Hepatic stellate cell (primary cell): ENCODE results near the gene TPSB2.
"Not testable (repeated sequence)": the region's sequence is repeated elsewhere in the genome, so short reads cannot be mapped to it uniquely, and the experiment has no call there.

Experiments used
- DNase-seq: peaks from one replicate; pipeline ENCODE4 v3.0.0; 2011; ENCODE audit warnings: low spot score

Gene TPSB2

DNA sequence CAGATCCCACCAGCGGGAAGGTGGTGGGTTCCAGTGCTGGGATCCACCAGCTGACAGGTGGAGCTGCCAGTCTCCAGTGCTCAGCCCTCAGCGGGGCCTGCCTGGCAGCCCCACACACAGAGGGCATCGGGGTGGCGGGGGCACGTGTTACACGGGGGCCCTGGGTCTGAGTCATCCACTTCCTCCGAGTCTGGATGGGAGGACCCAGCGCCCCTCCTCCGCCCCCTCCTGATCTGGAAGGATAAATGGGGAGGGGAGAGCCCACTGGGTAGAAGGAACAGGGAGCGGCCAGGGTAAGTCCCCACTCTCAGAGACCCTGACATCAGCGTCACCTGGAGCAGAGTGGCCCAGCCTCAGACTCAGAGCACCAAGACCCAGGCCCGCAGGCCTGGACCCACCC lies 10.5 kb upstream of the TPSB2 start, which contains the start of gene TPSAB1:
Gene TPSAB1, plus strand, starts transcription at position 270 of the 400 bp plus-strand sequence. CDS start 234 bp downstream, outside the sequence.
- not testable (repeated sequence) for DNase-seq

DNA sequence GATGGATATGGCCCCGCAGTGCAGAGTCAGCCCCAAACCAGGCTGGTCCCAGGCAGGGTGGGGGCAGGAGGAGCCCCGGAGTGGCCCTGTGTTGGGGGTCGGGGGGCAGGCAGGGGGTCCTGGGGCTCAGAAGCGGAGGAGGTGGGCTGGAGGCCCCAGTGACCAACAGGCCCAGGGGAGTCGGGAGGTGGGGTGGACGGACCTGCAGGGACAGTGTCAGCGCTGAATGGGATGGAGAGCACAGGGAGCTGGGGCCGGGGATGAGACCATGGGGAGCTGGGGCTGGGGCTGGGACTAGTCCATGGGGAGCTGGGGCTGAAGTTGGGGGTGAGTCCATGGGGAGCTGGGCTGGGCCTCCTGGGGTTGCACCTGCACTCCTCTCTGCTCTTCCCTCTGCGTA lies 9.6 kb upstream of the TPSB2 start:
- DNase-seq, result not testable (repeated sequence)

DNA sequence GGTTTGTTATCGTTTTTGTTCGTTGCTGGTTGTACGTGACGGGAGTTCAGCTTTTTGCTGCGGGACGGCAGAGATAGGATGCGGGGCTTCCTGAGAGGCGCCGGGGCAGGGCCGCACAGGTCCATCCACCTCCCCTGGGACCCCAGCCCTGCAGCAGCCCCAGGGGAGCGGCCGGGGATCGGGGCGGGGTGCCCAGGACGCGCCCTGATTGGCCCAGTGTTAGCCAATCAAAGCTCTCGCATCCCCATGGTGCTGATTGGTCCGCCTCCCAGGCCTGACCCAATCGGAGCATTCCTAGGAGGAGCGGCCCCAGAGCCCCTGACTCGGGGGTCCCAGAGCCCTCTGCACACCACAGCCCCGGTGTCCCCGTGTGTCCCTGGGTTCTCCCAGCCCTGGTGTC lies 8.9 kb upstream of the TPSB2 start:
- not testable (repeated sequence) for DNase-seq

DNA sequence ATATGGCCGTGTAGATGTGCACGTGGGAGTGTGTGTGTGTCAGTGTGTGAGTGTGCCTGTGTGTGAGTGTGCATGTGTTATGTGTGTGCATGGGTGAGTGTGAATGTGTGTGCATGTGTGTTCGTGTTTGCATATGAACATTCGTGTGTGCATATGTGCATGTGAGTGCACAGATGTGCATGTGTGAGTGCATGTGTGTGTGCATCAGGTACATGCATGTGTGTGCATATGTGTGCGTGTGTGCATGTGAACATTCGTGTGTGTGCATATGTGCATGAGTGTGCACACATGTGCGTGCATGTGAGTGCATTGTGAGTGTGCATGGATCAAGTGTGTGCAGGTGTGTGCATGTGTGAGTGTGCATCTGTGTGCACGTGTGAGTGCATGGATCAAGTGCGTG lies 8.0 kb upstream of the TPSB2 start:
- no peak for DNase-seq

DNA sequence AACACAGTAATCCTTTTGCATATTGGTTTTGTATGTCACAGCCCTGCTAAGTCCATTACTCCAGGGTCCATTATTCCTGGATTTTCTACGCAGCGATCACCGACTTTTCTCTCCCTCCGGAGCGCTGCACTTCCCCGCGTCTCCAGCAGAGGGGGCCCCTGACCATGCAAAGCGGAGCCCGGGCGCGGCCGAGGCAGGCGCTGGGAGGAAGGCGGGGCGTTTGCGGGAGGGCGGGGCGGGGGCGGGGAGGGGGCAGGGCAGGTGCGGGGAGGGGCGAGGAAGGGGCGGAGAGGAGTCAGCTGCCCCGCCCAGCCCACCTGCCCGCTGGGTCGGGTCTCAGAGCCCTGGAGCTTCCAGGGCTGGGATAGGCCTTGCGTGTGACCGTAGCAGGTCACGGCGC lies 6.7 kb upstream of the TPSB2 start:
- DNase-seq, result not testable (repeated sequence)

DNA sequence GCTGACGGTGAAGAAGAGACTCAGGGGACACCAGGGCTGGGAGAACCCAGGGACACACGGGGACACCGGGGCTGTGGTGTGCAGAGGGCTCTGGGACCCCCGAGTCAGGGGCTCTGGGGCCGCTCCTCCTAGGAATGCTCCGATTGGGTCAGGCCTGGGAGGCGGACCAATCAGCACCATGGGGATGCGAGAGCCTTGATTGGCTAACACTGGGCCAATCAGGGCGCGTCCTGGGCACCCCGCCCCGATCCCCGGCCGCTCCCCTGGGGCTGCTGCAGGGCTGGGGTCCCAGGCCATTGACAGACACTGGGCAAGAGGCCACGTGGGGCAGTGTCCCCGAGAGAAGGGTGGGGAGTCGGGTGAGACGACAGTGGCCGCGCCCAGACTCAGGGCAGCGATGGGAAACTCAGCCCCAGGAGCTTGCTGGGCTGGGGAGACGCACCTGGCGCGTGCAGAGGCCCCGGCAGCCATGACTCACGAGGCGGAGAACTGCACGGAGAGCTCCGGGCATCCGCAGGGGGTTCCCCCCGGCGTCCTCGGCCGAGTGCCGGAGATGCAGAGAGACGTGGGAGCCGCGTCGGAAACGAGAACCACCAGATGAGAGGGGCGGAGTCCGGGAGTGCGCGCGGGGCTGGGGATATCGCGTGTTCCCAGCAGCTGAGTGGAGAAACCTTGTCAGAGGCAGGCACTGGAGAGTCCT lies 2.2 kb upstream of the TPSB2 start:
- not testable (repeated sequence) for DNase-seq

DNA sequence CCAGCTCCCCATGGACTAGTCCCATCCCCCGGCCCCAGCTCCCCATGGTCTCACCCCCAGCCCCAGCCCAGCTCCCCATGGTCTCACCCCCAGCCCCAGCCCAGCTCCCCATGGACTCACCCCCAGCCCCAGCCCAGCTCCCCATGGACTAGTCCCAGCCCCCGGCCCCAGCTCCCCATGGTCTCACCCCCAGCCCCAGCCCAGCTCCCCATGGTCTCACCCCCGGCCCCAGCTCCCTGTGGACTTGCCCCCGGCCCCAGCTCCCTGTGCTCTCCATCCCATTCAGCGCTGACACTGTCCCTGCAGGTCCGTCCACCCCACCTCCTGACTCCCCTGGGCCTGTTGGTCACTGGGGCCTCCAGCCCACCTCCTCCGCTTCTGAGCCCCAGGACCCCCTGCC lies 1.3 kb upstream of the TPSB2 start:
- not testable (repeated sequence) for DNase-seq

GRCh38 chr16:1230471-1231212 lies 658 bp upstream of the TPSB2 start:
- DNase-seq, result not testable (repeated sequence)

GRCh38 chr16:1229476-1229875 lies 508 bp downstream of the TPSB2 start:
- not testable (repeated sequence) for DNase-seq

DNA sequence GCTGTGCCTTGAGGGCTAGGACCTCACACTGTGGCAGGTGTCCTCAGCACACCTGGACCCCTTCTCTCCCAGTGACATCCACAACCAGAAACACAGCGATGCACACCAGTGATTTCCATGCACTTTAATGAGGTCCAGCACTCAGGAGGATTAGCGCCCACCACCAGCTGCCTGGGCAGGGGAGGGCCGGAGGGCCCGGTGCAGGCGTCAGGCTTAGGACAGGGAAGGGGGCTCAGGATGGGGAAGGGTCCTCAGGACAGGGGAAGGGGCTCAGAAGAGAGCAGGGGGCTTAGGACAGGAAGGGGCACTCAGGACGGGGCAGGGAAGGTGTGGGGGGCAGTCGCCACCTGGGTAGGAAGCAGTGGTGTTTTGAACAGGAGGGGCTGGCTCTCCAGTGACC lies 1.8 kb downstream of the TPSB2 start:
- DNase-seq, result not testable (repeated sequence)

DNA sequence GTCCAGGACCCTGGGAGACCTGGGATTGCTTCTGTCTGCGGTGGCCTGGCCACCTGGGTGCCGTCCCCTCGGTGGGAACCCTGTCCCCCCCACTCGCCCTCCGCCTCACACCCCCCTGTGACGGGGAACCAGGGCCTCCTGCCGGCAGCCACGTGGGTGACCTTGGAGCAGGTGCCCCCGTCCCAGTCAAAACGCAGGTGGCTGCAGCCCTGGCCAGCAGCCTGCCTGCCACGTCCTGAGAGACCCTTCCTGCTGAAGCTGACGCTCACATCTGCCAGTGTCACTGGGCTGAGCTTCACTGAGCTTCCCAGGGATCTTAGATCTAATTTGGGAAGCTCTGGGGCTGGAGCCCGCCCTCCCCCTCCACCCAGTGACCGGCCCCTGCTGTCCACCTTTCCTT lies 3.3 kb downstream of the TPSB2 start:
- not testable (repeated sequence) for DNase-seq

- DNase-seq, result not testable (repeated sequence)
Measured at GRCh38 chr16:1225728-1226311, 4.2 kb downstream of the TPSB2 start.

- DNase-seq, result no peak
Measured at GRCh38 chr16:1225051-1225451, 4.9 kb downstream of the TPSB2 start, which contains the start of gene TPSG1. TPSG1 (minus strand) TSS chr16:1225268; CDS start chr16:1225252, 16 bp downstream.

- no peak for DNase-seq
Measured at GRCh38 chr16:1224558-1224957, 5.4 kb downstream of the TPSB2 start.

DNA sequence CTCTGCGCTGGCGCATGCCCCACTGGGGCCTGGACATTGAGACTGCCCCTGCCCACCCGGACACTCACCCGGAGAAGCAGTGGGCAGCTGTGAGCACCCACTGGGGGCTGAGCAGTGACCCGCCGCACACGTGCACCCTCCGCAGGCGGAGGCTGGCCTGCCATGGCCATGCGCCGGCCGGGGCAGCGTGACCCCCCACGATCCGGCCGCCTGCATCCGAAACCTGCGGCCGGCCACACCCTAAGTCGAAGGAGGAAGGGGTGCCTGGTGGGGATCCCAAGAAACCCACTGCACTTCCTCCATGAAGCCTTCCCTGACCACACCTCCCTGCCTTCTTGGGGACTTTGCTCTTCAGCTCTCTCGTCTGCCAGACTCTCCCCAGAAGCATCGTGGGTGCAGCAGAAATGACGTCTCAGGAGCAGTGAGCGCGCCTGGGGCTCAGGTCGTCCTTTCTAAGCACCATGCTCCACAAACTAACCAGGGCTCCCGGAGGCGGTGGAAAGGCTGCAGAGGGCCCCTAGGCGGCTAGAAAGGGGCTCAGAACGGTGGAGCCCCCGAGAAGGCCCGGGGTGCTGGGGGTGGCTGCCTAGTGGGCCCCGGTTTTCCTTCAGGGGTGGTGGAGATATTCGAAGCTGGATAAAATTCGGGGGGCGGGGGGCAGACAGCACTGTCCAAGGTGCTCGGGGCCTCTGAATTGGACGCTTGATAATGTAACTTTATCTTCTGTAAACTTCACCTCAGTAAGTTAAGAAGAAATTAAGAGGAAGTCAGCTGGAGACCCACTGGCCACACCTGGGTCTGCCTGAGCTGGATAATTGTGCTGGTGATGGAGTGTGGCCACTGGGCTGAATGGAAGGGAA lies 6.4 kb downstream of the TPSB2 start:
- DNase-seq, result no peak

GRCh38 chr16:1222553-1223354 lies 7.2 kb downstream of the TPSB2 start:
- DNase-seq, result no peak

GRCh38 chr16:1221628-1222552 lies 8.1 kb downstream of the TPSB2 start:
- DNase-seq, result no peak

- no peak for DNase-seq
Measured at GRCh38 chr16:1220841-1221627, 8.9 kb downstream of the TPSB2 start.

GRCh38 chr16:1220098-1220728 lies 9.8 kb downstream of the TPSB2 start:
- DNase-seq, result no peak
